Activated CD8-positive, alpha-beta memory T cell treated with anti-CD3 and anti-CD28 coated beads, Interleukin-2, amount 50 U/mL, for 48 hours (primary cell): ENCODE results near the gene PLCL2.

ENCODE experiments used
- DNase-seq: peaks from one replicate; pipeline ENCODE4 v3.0.0-alpha.2; 2020

The PLCL2 gene

DNA sequence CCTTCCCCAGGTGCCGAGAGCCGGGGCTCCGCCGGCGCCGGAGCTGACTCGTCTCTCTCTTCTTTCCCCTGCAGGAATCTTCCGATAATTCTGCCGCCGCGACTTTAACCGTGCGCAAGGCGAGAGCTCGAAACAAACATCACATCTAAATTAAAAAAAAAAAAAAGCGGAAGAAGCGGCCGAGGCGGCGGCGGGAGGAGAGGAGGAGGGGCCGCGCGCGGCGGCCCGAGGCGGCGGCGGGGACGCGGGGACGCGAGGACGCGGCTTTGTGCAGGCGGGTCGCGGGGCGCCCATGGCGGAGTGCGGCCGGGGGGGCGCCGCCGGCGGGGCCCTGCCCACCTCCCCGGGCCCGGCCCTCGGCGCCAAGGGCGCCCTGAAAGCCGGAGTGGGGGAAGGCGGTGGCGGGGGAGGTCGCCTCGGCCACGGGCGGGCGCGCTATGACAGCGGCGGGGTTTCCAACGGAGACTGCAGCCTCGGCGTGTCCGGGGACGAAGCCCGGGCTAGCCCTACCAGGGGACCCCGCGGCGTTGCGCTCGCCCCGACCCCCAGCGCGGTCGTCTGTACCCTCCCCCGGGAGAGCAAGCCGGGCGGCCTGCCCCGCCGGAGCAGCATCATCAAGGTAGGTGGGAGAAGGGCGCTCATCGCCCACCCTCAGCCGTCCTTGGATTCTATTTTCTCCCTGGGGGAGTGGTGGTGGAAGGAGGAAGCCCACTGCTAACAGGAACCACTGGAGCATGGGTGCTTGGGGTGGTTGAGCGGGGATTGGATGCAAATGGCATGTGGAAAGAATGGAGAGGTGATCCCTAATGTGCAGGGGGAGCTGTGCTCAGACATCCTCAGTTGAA lies at the start of gene PLCL2:
TSS of gene PLCL2 (plus strand) at position 208 of the 845 bp plus-strand sequence. CDS start at position 293, 85 bp downstream.
- DNase-seq = peak; percentile 77

DNA sequence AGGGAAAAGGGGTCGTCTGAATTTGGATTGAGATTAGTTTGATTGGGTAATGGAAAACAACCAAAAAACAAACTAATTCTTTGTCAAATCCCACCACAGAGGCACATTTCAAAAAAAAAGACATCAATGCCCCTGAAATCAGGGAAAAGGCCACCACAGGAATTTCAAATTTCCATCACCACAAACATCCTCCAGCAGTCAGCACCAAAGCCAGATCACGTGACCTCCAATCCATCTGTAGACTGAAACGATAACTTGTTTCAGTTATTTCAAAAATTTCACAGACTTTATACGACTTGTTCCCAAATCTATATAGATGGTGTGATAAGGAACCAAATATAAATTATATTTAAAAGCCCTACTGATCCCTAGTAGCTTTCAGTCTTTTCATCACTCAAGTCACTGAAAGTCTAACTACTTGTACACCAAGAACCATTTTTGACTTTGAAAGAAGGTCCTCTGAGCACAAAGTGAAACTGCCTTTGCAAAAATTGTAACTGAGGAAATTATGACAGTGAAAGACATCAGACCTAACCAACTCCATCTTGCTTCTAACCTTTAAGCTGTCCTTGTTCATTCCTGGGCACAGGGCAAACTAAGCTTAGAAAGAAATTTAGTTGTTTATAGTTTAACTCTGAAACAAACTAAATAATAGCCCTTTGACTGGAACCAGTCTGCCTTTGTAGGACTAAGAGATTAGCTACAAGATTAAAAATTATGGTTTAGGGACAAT lies 48.1 kb upstream of the PLCL2 start:
- no peak for DNase-seq

DNA sequence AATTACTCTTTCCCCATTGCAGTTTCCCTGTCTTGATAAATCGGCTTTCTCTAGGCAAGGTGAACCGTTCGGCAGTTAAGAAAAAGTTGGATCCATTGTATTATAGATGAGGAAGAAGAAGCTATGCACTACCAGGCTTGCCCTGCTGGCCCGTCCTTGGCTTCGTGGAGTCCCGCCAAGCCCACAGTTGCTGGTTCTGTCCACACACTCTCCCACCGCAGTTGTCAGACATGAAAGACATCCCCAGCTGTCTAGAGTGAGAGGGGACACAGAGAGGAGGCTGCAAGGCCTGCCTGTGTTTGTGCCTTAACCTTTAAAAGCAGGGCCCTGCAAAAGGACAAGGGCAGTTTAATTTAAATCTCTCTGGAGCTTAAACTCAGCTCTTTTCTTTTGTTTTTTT lies 47.2 kb upstream of the PLCL2 start:
- DNase-seq = no peak

DNA sequence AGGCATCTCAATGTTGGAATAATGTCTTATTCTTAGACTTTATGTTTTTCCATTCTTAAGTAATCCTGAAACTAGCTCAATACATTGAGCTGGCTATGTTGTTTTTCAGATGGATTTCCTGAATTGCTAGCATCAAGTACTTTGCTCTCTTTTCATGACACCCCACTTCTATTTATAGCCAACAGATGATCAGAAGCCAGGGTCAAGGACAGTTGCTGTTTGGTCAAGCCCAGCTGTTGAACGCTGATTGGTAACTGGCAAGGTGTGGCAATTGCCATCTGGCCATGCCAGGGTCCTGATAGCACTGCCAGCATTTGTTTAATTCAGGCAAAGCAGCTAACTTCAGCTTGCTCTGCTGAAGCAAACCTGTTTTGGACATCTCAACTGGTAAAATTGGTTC lies 46.2 kb upstream of the PLCL2 start:
- DNase-seq = no peak

DNA sequence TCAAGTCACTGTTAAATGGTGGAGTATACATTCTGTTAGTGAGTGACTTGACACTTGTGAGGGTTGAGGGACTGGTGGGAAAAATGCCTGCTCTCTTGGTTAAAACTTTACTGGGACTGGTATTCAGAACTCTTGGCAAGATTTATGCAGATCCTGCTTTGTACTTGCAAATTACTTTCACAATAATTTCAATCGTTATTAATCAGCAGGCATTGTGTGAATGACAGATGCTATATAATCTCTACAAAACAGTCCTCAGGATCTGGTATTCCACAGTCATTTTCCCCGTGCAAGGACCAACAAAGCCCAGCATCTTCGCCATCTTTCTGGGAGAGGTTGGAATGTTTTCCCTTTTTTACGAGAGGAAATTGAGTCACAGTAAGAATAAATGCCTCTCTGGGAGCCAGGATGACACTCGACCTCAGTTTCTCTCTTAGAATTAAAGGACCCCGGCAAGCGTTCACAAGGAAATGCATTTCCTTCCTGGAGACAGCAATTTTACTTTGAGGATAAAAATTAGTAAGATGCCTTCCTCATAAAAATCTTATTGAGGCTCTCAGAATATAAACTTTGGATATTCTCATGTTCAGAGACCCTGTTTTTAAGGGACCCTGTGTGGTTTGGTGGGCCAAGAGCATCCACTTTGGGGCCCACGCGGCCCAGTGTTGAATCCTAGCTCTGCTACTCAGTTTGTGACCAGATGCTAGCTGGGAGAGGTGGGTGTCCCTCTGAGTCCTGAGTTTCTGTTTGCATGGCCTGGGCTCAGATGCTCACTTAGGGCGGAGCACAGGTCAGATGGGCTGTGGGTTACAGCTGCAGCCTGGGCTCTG lies 45.3 kb upstream of the PLCL2 start:
- DNase-seq = no peak

DNA sequence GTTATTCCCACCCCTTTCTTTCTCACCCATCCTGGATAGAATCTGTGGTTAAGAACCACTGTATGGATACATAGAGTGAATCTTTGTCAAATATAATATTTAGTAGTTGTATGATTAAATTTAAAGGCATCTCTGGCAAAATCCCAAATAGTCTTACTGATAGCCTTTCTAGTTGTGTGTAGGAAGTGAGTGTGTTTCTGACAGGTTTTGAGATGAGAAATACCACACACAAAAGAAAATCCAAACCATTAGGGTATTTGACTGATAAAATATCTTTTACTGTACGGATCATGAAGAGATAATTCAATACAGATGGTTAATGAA lies 44.7 kb upstream of the PLCL2 start:
- DNase-seq = no peak

DNA sequence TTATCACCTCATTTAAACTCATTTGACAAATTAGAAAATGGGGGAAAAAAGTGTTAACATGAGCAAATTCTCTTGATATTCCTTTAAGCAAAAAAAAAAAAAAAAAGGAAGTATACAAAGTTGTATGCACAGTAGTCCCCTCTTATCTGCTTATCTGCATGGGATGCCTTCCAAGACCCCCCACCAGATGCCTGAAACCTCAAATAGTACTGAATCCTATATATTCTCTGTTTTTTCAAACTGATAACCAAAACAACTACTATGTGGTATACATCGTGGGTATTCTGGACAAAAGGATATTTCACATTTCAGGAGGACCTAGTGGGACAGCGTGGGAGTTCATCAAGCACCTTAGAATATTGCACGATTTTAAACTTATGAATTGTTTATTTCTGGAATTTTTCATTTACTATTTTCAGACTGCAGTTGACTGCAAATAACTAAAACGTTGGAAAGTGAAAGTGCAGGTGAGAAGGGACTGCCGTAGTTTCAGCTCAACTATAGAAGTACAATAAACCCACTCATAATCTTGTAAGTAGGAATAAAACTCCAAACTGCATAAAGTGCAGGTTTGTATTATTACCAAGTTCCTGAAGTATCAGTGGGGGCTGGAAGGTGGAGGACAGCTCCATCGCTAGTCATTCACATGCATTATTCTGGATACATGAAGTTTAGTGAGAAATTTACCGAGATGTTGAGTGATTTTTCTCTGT lies 43.6 kb upstream of the PLCL2 start:
- no peak for DNase-seq

DNA sequence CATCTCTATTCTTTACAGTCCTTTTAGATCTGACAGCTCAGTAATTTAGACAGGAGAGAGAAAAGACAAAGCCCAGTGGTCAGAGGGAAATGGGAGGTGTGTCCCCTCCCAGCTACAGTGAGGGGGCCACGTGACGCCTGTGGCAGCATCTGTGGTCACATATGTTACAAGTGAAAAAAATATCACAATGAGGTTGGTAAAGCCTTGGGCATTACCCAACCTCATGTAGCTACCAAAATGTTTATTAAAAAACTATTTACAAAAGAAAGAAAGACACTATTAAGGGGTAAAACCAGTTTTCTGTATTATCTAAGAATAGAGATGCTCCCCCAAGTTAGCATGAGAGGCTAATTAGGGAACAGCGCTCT lies 42.9 kb upstream of the PLCL2 start:
- no peak for DNase-seq

DNA sequence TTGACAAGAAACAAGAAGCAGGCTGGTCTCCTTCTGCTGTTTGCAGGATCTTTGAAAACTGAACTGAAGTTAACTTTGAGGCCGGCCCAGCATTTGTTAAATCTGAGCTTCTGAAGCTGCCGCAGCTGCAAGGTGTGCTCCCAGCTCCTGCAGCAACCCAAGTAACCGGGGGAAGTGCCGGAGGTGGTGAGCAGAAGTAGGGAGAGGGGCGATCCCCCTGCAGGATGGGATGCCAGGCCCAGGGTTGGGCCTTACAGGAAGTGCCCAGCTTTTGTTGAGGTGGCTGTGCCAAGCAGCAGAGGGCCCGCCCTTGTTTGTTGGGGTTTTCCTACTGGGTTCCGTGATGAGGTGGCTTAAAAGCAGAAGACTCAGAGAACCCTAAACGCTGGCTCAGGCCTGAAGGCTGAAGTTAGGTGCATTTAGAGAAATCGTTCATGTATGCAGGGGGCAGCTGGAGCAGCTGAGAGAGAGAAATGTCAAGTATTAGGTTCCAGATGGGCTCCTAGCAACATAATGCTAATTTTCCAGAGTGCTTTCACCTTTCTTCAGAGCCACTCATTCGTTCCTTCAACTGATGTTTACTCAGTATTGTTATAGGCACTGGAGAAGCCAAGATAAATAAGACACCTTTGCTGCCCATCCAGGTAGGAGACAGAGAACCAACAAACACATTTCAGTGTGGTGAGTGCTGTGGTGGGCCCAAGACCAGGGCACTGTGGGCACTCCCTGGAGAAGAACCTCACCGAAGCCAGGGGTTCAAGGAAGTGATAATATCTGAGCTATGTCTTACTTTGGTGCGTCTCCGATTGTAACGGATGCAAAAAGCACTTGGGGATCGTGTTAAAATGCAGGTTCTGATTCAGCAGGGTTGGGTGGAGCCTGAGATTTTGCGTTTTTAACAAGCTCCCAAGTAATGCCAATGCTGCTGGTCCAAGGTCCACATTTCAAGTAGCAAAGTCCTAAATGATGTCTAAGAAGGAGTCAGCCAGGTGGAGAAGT lies 42.2 kb upstream of the PLCL2 start:
- DNase-seq = peak; percentile 78

DNA sequence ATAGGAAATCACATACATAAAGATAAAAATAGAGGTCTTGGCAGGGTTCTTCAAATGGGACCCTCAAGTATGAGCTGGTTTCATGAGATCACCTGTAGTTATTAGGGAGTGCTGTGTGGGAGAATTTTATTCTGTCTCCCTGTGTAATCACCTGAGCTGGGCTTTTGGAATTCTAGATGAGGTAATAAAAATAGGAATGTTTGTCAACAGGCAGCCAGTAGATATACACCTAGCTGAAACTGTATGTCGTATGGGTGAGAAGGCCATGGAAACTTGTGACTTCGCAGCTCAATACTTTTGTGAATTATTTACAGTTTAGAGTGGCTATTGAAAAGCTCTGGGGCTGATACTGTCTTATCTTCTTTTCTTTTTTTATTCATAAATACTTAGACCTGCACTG lies 40.5 kb upstream of the PLCL2 start:
- no peak for DNase-seq

DNA sequence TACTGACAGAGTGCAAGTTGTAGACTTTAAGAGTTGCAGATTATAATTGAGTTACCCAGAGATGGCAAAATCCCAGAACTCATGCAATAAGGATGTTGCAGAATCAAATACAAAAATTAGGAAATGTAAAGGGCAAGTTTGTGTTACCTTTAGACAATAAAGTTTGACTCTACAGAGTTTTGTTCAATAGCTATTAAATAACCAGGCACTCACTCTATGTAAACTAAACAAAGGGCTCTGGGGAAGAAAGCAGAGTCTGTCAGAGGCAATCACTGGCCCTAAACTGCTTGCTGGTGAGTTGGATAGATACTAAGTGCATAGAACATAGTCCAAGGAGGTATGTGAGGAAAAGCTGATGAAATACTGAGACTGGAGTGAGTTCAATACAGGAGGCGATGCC lies 40.0 kb upstream of the PLCL2 start:
- no peak for DNase-seq

DNA sequence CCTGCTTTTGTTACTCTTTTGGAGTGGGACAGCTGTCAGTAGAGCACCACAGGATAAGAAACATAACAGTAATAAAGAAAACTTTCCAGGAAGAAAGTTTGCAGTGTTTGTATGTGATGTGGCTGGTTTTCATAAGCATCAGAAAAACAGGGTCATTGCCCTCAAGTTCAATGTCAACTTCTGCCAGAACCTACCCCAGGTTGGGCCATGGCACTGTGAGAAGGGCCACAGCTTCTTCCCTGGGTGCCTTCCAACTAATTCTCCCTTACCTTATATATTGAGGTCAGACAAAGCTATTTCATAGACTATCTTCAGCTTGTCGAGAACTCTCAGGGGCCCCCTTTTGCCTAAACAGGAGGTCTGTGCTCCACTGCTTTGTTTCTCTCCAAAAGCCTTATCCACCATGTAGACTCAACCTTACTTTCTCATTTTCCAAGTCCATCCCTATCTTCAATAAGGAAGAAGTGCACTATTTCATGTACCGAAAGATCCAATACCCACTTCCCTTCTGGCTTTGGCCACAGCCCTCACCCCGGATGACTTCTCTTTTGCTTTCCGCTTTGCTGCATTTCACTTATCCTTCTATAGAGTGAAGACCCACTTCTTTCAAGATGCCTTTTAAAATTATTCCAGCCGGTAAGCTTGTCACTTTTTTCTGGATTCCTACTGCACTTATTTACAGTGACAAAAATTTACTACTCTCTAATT lies 38.2 kb upstream of the PLCL2 start:
- DNase-seq = no peak

DNA sequence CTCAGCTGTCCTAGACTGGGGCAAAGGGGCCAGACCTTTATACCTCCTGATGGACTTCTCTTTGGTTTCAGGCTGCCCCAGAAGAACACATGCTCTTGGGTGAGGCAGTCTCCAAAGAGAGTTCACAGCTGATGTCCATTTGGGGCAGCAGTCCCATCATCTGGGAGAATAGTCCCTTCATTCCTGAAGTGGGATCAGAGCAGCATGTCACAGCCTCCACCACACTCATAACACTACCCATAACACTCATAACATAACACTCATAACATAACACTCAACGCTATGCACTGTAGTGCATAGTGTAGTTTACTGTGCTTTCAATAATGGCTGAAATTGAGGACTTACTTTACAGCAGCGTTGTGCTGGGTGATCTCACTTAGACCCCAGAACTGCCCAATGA lies 36.7 kb upstream of the PLCL2 start:
- no peak for DNase-seq

DNA sequence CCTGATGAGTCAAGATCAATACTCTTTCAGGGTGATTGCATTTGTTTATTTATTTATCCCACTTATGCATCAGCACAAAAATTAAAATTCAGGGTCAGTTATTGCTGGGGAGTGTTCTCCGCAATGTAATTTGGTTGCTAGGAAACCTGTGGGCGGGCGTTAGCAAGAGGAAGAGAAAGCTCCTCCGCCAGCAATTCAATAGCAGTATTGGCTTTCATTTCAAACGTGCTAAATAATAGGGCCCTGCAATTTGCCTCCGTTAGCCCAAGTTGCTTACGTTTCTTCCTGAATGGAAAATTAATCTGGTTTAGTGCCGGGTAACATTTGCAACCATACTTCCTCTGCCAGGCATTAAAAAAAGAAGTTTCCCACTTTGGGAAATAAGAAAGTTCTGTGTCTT lies 35.5 kb upstream of the PLCL2 start:
- DNase-seq = no peak

DNA sequence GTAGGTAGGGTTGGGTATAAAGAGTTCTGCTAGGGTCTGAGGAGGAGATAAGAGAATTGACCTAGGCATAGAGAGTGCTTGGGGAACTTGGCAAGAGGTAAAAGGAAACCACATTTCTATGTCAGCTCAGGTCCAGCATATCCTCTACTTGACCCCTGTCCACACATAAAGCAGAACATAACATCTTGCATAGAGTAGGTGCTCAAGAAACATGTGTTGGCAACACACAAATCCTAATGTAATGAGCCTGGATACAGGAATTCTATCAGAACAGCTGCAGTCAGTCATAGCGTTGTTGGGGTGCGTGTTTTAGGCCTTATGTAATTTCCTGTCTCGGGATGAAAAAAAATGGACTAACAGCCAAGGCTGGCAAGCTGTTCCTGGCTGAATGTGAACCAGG lies 35.0 kb upstream of the PLCL2 start:
- DNase-seq = no peak

DNA sequence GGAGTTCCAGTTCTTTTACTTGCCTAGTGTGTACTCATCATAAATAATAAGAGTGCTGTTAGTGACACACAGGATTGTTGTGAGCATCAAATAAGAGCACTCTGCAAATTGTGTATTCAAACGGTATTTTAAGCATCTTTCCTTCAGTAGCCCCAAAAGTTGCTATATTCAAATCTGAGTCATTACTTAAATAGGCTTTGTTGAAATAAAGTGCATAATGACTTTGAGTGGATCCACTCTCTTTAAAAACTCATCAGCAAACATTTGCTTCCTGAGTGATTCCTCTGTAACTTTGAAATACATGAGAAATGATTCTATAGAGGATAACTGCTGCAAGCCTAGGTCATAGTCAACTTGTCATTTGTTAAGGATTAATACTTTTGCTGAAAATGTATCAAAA lies 29.3 kb upstream of the PLCL2 start:
- no peak for DNase-seq

DNA sequence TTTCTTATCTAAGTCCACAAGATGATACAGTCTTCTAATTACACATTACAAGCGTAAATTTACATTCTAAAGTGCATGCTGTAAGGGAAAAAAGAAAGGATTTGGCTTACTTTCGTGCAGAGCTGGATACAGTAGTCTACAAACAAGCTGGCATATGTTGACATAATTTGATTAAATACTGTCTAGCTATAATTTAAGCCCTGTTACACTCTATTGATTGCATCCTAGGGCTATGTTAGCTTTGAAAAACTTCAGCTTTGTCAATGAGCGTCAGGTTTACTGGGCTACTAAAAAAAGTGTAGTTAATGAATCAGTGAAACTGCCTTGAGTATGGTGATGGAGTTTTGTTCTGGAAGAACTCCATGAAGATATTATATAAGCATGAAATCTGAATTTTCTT lies 24.5 kb upstream of the PLCL2 start:
- DNase-seq = no peak

DNA sequence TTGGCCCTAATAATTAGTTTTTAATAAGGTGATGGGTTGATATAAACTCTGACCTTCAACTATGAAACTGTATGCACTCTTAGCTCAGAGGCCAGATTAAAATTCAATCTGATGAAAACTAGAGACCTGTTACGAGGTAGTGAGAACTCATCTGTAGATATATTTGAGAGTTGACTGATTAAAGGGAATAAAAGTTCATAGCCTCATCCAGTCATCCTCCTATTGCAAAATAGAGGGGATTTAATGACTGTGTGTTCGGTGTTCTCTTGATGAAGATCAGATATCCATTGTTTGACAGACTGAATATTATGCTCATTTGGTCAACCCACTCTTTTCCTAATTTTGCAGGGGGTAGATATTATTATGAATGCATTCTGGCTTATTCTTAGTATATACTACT lies 23.3 kb upstream of the PLCL2 start:
- no peak for DNase-seq

DNA sequence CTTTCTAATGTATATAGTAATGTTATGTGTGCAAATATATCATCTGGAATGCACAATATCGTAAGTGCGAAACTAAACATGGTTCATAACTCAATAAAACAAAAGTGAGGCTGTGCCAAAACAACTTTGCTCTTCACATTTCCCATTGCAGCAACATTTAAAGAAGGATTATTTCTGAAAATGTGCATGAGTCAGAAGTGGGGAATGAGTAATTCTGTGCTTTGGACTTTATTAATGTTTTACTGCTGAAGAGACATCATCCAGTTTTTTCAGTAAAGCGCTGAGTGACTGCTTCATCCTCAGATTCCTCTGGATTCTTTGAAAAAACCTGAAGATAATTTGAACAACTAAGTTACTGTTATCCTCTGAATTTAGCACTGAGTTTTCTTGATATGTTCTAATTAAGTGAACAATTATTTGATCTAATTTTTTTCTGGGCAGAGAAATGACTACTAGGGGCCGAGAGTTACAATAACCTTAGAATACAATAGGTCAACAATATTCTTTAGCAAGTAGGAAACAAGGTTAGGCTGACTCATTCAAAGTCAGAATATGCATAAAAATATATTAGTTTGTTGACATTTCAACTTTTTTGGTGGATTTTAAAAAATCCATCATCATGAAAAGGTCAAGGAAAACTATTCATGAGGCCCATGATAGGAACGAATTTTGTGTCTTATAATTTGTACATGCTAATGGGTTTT lies 20.0 kb upstream of the PLCL2 start:
- DNase-seq = no peak

DNA sequence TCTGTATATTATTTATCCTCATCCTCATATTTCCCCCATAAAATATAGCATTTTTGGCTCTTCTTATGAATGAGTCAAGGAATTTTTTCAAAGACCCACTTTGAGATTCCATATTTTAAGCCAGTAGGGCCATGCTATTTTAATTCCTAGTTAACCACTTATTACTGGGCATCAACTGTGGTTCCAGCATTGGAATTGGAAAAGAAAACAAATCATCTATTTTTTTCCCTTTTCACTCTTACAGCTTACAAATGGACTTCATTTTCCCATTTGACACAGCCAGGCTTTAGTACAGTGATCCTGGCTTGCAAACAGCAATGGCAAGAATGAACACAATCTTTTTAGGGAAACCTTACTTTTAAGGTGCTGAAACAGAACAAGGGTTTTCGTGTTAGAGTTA lies 19.4 kb upstream of the PLCL2 start:
- no peak for DNase-seq

DNA sequence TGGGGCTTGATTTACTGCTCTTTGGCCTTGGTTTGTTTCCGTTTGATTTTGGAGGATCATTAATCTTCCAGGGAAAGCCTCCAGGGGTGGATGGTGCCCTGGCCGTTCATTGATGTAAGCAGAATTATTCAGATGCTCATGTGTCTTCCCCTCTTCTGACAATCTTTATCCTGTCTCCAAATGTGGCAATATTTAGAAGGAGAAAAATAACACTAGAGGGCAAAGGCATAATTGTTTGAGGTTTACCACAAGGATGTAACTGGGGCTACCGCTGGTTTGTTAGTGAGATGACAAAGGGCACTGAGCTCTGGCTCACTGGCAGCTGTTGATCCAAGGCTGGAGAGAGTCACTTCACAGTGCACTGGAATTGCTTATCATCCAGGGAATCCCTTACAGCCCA lies 18.2 kb upstream of the PLCL2 start:
- no peak for DNase-seq
